ENCODE results near the gene IL3. TPM values are rescaled to one million over a fixed set of nuclear protein-coding genes. Genes with fewer than 3 reads are reported as not detected.

IL3 gene
- total RNA-seq, 1 experiment from 2014 or later: not detected

DNA sequence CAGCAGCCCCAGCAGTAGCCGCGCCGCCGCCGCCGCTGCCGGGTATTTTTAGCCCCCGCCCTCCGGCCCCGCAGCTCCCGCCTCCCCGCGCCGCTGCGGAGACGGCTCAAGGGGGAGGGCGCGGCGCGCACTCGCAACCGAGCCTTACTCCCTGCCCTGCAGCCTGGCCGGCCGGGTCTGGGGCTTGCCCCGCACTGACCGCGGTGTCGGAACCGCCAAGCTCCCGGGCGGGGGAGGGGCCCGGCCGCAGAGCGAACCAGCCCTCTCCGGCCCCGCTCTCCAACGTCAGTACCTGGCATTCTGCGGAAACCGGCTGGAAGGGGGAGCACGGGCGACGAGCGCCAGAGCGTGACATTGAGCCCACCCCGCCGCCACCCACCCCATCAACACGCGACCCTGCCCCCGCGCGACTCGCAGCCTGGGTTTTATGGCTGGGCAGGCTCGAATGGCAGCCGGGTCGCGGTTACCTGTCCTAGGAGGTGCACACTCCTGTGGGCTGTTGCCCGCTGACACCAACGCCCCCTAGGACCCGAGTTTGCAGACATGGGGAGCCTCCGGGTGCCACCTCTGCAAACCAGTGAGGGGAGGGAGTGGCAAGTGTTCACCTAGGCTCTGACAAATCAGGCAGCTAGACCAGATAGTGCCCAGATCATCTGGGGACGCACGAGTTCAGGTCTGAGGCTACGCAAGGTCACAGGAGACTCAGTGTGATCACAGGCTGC, 48.7 kb upstream of the IL3 start, which contains the start of gene ACSL6:
TSS of gene ACSL6 (minus strand) at position 37 of the 722 bp plus-strand sequence. CDS start 105 bp downstream, outside the sequence.
- H3K36me3 ChIP-seq (ENCODE audit: control insufficient read depth, insufficient read depth, low read length): no peaks in the 10 kb centered on the region
- H3K27me3 ChIP-seq (ENCODE audit: control insufficient read depth, insufficient read depth, low read length): peaks cover 15% of the 10 kb centered on the region
- ChIA-PET POLR2A (interaction anchor here (0.6 kb wide), 1 partner anchor 153 kb away, joined by 3 read pairs; no protein-coding TSS in a partner anchor), CTCF (no interaction called here)
- intact Hi-C loops (cut with micrococcal nuclease; ENCODE audit: unreplicated experiment) (no loop called here), in situ Hi-C loops (cut with HindIII; ENCODE audit: low pct_unique_long_range_greater_than_20kb, low sequenced_read_pairs) (no loop called here)
- no TSS peak for BruUV-seq (replicated peaks)
- TF ChIP-seq POLR2AphosphoS5 (IDR thresholded peaks at IDR 0.05; ENCODE audit: low read depth, low read length) (no peak), REST (IDR thresholded peaks at IDR 0.05; ENCODE audit: insufficient read depth in 1 of 2, low read depth in 2 of 2, low read length in 1 of 2) (0 out of 4 replicates have a peak, but pooled peaks of 1 of the 2 experiments have one; percentile 22)
- no peak within 1 kb of the TSS for H3K27ac ChIP-seq (ENCODE audit: low read length)
- DNase-seq (ENCODE audit: low read depth, low spot score): no peak
- H3K4me1 ChIP-seq (ENCODE audit: control insufficient read depth, insufficient read depth, low read length): no peaks in the 10 kb centered on the region; the same call in 1 of the 2 replicates
- ATAC-seq: peak; percentile 51
- H3K4me3 ChIP-seq (ENCODE audit: low read depth in 2 of 2, low read length in 2 of 2): peak within 1 kb of the TSS; percentile 53
- no peaks in the 10 kb centered on the region for H3K9me3 ChIP-seq (ENCODE audit: control insufficient read depth, insufficient read depth, low read depth, low read length)

GRCh38 chr5:132012371-132013005, 48.0 kb upstream of the IL3 start:
- H3K4me3 ChIP-seq (ENCODE audit: low read depth in 2 of 2, low read length in 2 of 2): no peak overlapping the region; a peak in 1 of 4 replicates
- peaks cover 20% of the 10 kb centered on the region for H3K27me3 ChIP-seq (ENCODE audit: control insufficient read depth, insufficient read depth, low read length)
- H3K36me3 ChIP-seq (ENCODE audit: control insufficient read depth, insufficient read depth, low read length): no peaks in the 10 kb centered on the region
- no peak for ATAC-seq
- TF ChIP-seq TCF7L2 (IDR thresholded peaks at IDR 0.05; ENCODE audit: low read depth, low read length) (no peak), REST (IDR thresholded peaks at IDR 0.05; ENCODE audit: insufficient read depth in 1 of 2, low read depth in 2 of 2, low read length in 1 of 2) (peak; percentile 92), SIN3A (IDR thresholded peaks at IDR 0.05; ENCODE audit: borderline replicate concordance, insufficient read depth, low read depth, low read length) (no peak), CTCF (IDR thresholded peaks at IDR 0.05) (no peak), POLR2AphosphoS5 (IDR thresholded peaks at IDR 0.05; ENCODE audit: low read depth, low read length) (no peak)
- no peak overlapping the region for H3K27ac ChIP-seq (ENCODE audit: low read length)
- DNase-seq (ENCODE audit: low read depth, low spot score): no peak
- H3K9me3 ChIP-seq (ENCODE audit: control insufficient read depth, insufficient read depth, low read depth, low read length): no peaks in the 10 kb centered on the region
- BruUV-seq (replicated peaks): no TSS peak
- CTCF ChIA-PET: no interaction called here
- no peaks in the 10 kb centered on the region; the same call in 1 of the 2 replicates for H3K4me1 ChIP-seq (ENCODE audit: control insufficient read depth, insufficient read depth, low read length)
- in situ Hi-C loops (cut with HindIII; ENCODE audit: low pct_unique_long_range_greater_than_20kb, low sequenced_read_pairs): no loop called here
- intact Hi-C loops (cut with micrococcal nuclease; ENCODE audit: unreplicated experiment): no loop called here
- POLR2A ChIA-PET: no interaction called here

Measured in Panc1 (cell line).